H9 (cell line): ENCODE data around the gene ANKRD17. TPM values are rescaled to one million over a fixed set of nuclear protein-coding genes. Genes with fewer than 3 reads are reported as not detected.

Experiments used
- DNase-seq: peaks from one replicate; pipeline ENCODE4 v3.0.0-alpha.2; 2017
- H2AFZ ChIP-seq: one replicate; pipeline ENCODE4 v1.6.1; 2013; ENCODE audit warnings: mild to moderate bottlenecking, low read length, control low read depth, moderate library complexity
- H2AK5ac ChIP-seq: 2 replicates; pipeline ENCODE4 v1.6.1; 2013; ENCODE audit warnings: low read length, control low read depth, mixed read lengths; ENCODE audit not compliant: insufficient read length
- H2BK120ac ChIP-seq: one replicate; pipeline ENCODE4 v1.6.1; 2013; ENCODE audit warnings: low read depth, mild to moderate bottlenecking, low read length, control low read depth, inconsistent platforms; ENCODE audit not compliant: poor library complexity, severe bottlenecking
- H2BK12ac ChIP-seq: 2 replicates; pipeline ENCODE4 v1.6.1; 2013; ENCODE audit warnings: low read length, control low read depth, mixed read lengths, low read depth; ENCODE audit not compliant: insufficient read length
- H2BK15ac ChIP-seq: 2 replicates; pipeline ENCODE4 v1.6.1; 2013; ENCODE audit warnings: low read depth, low read length, control low read depth
- H2BK20ac ChIP-seq: one replicate; pipeline ENCODE4 v1.6.1; 2013; ENCODE audit warnings: low read depth, mild to moderate bottlenecking, low read length, control low read depth, inconsistent platforms; ENCODE audit not compliant: poor library complexity, severe bottlenecking
- H2BK5ac ChIP-seq: 2 replicates; pipeline ENCODE4 v1.6.1; 2013; ENCODE audit warnings: low read length, control low read depth, mixed read lengths; ENCODE audit not compliant: insufficient read length
- H3K14ac ChIP-seq: 2 replicates; pipeline ENCODE4 v1.6.1; 2013; ENCODE audit warnings: low read length, control low read depth; ENCODE audit not compliant: insufficient read depth
- H3K18ac ChIP-seq: 2 replicates; pipeline ENCODE4 v1.6.1; 2013; ENCODE audit warnings: low read depth, mild to moderate bottlenecking, mixed read lengths, low read length, control low read depth; ENCODE audit not compliant: insufficient read length
- H3K23ac ChIP-seq: 2 replicates; pipeline ENCODE4 v1.6.1; 2013; ENCODE audit warnings: low read length, control low read depth, mixed read lengths, low read depth; ENCODE audit not compliant: insufficient read length
- H3K23me2 ChIP-seq: 2 replicates; pipeline ENCODE4 v1.6.1; 2013; ENCODE audit warnings: low read depth, mild to moderate bottlenecking, mixed read lengths, low read length, control low read depth; ENCODE audit not compliant: insufficient read length, poor library complexity, severe bottlenecking
- H3K27ac ChIP-seq: 2 replicates; pipeline ENCODE4 v1.5.1; 2013; ENCODE audit warnings: low read length, control low read depth, mixed read lengths, low read depth; ENCODE audit not compliant: insufficient read length
- H3K27me3 ChIP-seq: 2 replicates; pipeline ENCODE4 v1.6.1; 2013; ENCODE audit warnings: low read length, control low read depth, inconsistent platforms; ENCODE audit not compliant: insufficient read depth
- H3K4ac ChIP-seq: 2 replicates; pipeline ENCODE4 v1.6.1; 2013; ENCODE audit warnings: low read depth, mild to moderate bottlenecking, control low read depth, inconsistent platforms, low read length, moderate library complexity
- H3K4me1 ChIP-seq: 2 replicates; pipeline ENCODE4 v1.6.1; 2013; ENCODE audit warnings: low read length, control low read depth, inconsistent platforms; ENCODE audit not compliant: insufficient read depth
- H3K4me2 ChIP-seq: 2 replicates; pipeline ENCODE4 v1.6.1; 2013; ENCODE audit warnings: low read length, control low read depth, mixed read lengths; ENCODE audit not compliant: insufficient read length, insufficient read depth
- H3K56ac ChIP-seq: 2 replicates; pipeline ENCODE4 v1.6.1; 2013; ENCODE audit warnings: low read depth, mild to moderate bottlenecking, mixed read lengths, low read length, control low read depth; ENCODE audit not compliant: insufficient read length
- H3K79me1 ChIP-seq: 2 replicates; pipeline ENCODE4 v1.6.1; 2013; ENCODE audit warnings: low read depth, mild to moderate bottlenecking, moderate library complexity, low read length, control low read depth, inconsistent platforms; ENCODE audit not compliant: insufficient read depth, poor library complexity, severe bottlenecking
- H3K79me2 ChIP-seq: 2 replicates; pipeline ENCODE4 v1.6.1; 2013; ENCODE audit warnings: low read length, control low read depth, inconsistent platforms; ENCODE audit not compliant: insufficient read depth
- H3K9ac ChIP-seq: 2 replicates; pipeline ENCODE4 v1.6.1; 2013; ENCODE audit warnings: low read length, control low read depth, mixed read lengths; ENCODE audit not compliant: insufficient read length; ENCODE audit errors: extremely low read depth
- H3K9me3 ChIP-seq: one replicate; pipeline ENCODE4 v1.6.1; 2013; ENCODE audit warnings: low read depth, low read length, inconsistent platforms; ENCODE audit not compliant: control insufficient read depth
- H3T11ph ChIP-seq: one replicate; pipeline ENCODE4 v1.6.1; 2013; ENCODE audit warnings: mild to moderate bottlenecking, low read length, control low read depth, inconsistent platforms
- H4K20me1 ChIP-seq: one replicate; pipeline ENCODE4 v1.6.1; 2013; ENCODE audit not compliant: control insufficient read depth, insufficient read length, insufficient read depth
- H4K5ac ChIP-seq: 2 replicates; pipeline ENCODE4 v1.6.1; 2013; ENCODE audit warnings: low read depth, mild to moderate bottlenecking, mixed read lengths, low read length, control low read depth; ENCODE audit not compliant: insufficient read length
- H4K8ac ChIP-seq: replicated peaks from 2 replicates; pipeline ENCODE4 v1.6.1; 2013; ENCODE audit warnings: low read length, control low read depth, mixed read lengths, low read depth; ENCODE audit not compliant: insufficient read length
- H4K91ac ChIP-seq: 2 replicates; pipeline ENCODE4 v1.6.1; 2013; ENCODE audit warnings: low read depth, mild to moderate bottlenecking, moderate library complexity, mixed read lengths, low read length, control low read depth; ENCODE audit not compliant: insufficient read length
- H3K27ac Mint-ChIP-seq, 3 experiments: 2 replicates in 2 of 3; 3 replicates in 1 of 3; pipeline ENCODE4 v1.8.0; 2020 to 2021; ENCODE audit warnings: mixed read lengths in 3 of 3, mild to moderate bottlenecking in 1 of 3, moderate library complexity in 1 of 3
- H3K27me3 Mint-ChIP-seq: 2 replicates; pipeline ENCODE4 v1.8.0; 2021; ENCODE audit warnings: low read depth, mild to moderate bottlenecking, moderate library complexity, mixed read lengths
- H3K36me3 Mint-ChIP-seq, 3 experiments: 2 replicates in 2 of 3; 3 replicates in 1 of 3; pipeline ENCODE4 v1.8.0; 2020 to 2021; ENCODE audit warnings: low read depth in 3 of 3, mixed read lengths in 3 of 3; ENCODE audit not compliant: insufficient read depth in 1 of 3
- H3K4me1 Mint-ChIP-seq, 2 experiments: 2 replicates each; pipeline ENCODE4 v1.8.0; 2020; ENCODE audit warnings: mixed read lengths in 2 of 2
- H3K4me3 Mint-ChIP-seq, 2 experiments: 2 replicates in 1 of 2; 3 replicates in 1 of 2; pipeline ENCODE4 v1.8.0; 2020 to 2021; ENCODE audit warnings: mild to moderate bottlenecking in 2 of 2, mixed read lengths in 2 of 2, moderate library complexity in 1 of 2
- H3K9me3 Mint-ChIP-seq, 2 experiments: 2 replicates in 1 of 2; 3 replicates in 1 of 2; pipeline ENCODE4 v1.8.0; 2020; ENCODE audit warnings: mild to moderate bottlenecking in 2 of 2, mixed read lengths in 2 of 2, moderate library complexity in 1 of 2
- WGBS: extraction: QIAGEN DNeasy Blood & Tissue Kit; methylation state at CpG from one replicate; pipeline ENCODE4 v1.1.7; 2013; ENCODE audit warnings: missing lambda C conversion rate, low lambda C conversion rate, mixed read lengths; ENCODE audit not compliant: insufficient read length; ENCODE audit errors: extremely low coverage; 5-methylcytosine and 5-hydroxymethylcytosine counted together
- total RNA-seq: library from RNA; stranded (reverse); gene quantifications from 2 replicates; pipeline ENCODE4 v1.2.1, GENCODE V29; 2021
- TF ChIP-seq, protein P1 (sequence below): fragments of 200-600 bp; sonication (generic); conservative IDR thresholded peaks from 3 replicates; pipeline ENCODE4 v1.8.0; 2021; ENCODE audit warnings: antibody characterized with exemption, mild to moderate bottlenecking

Gene ANKRD17
- total RNA-seq, 1 experiment from 2014 or later: 82.4 TPM

DNA sequence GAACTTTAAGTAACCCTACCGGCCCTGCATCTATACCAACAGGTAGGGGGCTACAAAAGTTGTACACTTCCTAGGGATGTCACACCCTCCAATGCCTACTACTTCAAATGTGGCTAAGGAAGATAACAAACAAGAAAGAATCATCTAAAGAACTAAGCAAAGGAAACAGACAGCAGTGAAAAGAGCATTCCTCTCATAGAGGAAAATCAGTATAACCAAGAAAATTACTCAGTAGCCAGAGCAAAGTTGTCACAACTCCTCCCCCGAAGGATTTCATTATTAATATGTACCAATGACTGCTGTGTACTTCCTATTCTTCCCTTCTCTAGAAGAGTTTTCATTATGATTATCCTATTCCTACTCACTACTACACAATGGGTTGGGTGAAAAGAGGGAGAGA is 12.6 kb downstream of the ANKRD17 start:
- no peak overlapping the region for H3K9ac ChIP-seq
- H2AK5ac ChIP-seq: no peak overlapping the region
- no peak overlapping the region for H3K56ac ChIP-seq
- no peak overlapping the region for H4K91ac ChIP-seq
- Mint-ChIP-seq H3K9me3 (no peaks in the 10 kb centered on the region), H3K27me3 (no peaks in the 10 kb centered on the region), H3K4me3 (no peak overlapping the region), H3K4me1 (peaks cover 29 to 33% of the 10 kb centered on the region in 2 experiments), H3K36me3 (peaks cover 4 to 17% (median 12%) of the 10 kb centered on the region in 3 experiments; a peak in 5 of 7 replicates), H3K27ac (peak overlapping the region in 1 of 3 experiments; percentile 24; a peak in 1 of 7 replicates)
- no peaks in the 10 kb centered on the region for H3K9me3 ChIP-seq
- H3K27ac ChIP-seq: no peak overlapping the region
- H2BK120ac ChIP-seq: no peak overlapping the region
- TF ChIP-seq, protein P1, sequence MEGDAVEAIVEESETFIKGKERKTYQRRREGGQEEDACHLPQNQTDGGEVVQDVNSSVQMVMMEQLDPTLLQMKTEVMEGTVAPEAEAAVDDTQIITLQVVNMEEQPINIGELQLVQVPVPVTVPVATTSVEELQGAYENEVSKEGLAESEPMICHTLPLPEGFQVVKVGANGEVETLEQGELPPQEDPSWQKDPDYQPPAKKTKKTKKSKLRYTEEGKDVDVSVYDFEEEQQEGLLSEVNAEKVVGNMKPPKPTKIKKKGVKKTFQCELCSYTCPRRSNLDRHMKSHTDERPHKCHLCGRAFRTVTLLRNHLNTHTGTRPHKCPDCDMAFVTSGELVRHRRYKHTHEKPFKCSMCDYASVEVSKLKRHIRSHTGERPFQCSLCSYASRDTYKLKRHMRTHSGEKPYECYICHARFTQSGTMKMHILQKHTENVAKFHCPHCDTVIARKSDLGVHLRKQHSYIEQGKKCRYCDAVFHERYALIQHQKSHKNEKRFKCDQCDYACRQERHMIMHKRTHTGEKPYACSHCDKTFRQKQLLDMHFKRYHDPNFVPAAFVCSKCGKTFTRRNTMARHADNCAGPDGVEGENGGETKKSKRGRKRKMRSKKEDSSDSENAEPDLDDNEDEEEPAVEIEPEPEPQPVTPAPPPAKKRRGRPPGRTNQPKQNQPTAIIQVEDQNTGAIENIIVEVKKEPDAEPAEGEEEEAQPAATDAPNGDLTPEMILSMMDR: no peak
- no peak for DNase-seq
- no peak overlapping the region for H2BK20ac ChIP-seq
- no peak overlapping the region for H2AFZ ChIP-seq
- peaks cover 8% of the 10 kb centered on the region for H3K79me1 ChIP-seq
- peaks cover 28% of the 10 kb centered on the region for H3K79me2 ChIP-seq
- no peak overlapping the region for H3K4me2 ChIP-seq
- H3K4me1 ChIP-seq: peaks cover 8% of the 10 kb centered on the region; the same call in 1 of the 2 replicates
- H2BK5ac ChIP-seq: no peak overlapping the region
- no peak overlapping the region for H3K4ac ChIP-seq
- no CpG with 5 or more reads among the region's 2 CpGs for WGBS
- no peak overlapping the region for H2BK12ac ChIP-seq
- no peaks in the 10 kb centered on the region for H3K27me3 ChIP-seq
- no peak overlapping the region for H3K14ac ChIP-seq
- H2BK15ac ChIP-seq: no peak overlapping the region
- no peak overlapping the region for H3K23ac ChIP-seq
- no peaks in the 10 kb centered on the region for H3K23me2 ChIP-seq
- H3T11ph ChIP-seq: no peak overlapping the region
- no peak overlapping the region for H4K5ac ChIP-seq
- H4K8ac ChIP-seq: no peak overlapping the region
- H3K18ac ChIP-seq: no peak overlapping the region
- H4K20me1 ChIP-seq: no peaks in the 10 kb centered on the region
